SK-N-SH (cell line): Measurements from ENCODE around the gene PDYN. TPM values are rescaled to one million over a fixed set of nuclear protein-coding genes. Genes with fewer than 3 reads are reported as not detected.

Source experiments
- CTCF ChIA-PET: fragments of 300-600, 350-600 bp; formaldehyde crosslinking; extraction: SDS; loops from one replicate; lab custom pipeline; 2021; lab: Yijun Ruan, JAX
- POLR2A ChIA-PET: fragments of 350-600 bp; sonication (Branson Sonifier 250); formaldehyde crosslinking; extraction: SDS; loops from one replicate; lab custom pipeline; 2020; ENCODE audit warnings: antibody characterized with exemption, inconsistent platforms; lab: Yijun Ruan, JAX
- DNase-seq: peaks from one replicate; pipeline ENCODE4 v3.0.0; 2012
- H2AFZ ChIP-seq: fragments of 200-600 bp; sonication (generic); 2 replicates; pipeline ENCODE4 v1.8.1; 2016; ENCODE audit warnings: antibody characterized with exemption, mild to moderate bottlenecking, low read depth
- H3F3A ChIP-seq: fragments of 200-600 bp; sonication (generic); replicated peaks from 2 replicates; pipeline ENCODE3; 2016; ENCODE audit warnings: antibody characterized with exemption, mild to moderate bottlenecking; ENCODE audit not compliant: insufficient read depth
- H3K27ac ChIP-seq, 2 experiments: fragments of 200-500 bp in 1 of 2; fragments of 200-600 bp in 1 of 2; sonication (Bioruptor generic) in 1 of 2; sonication (generic), shearing (Covaris generic) in 1 of 2; 2 replicates each; pipeline versions ENCODE4 v1.5.1 to v1.6.1; 2014 to 2016; ENCODE audit warnings: low read depth in 2 of 2, inconsistent platforms in 1 of 2, low read length in 1 of 2, mild to moderate bottlenecking in 1 of 2, mixed read lengths in 1 of 2
- H3K27me3 ChIP-seq: fragments of 200-600 bp; sonication (generic), shearing (Covaris generic); 2 replicates; pipeline ENCODE4 v1.6.1; 2016; ENCODE audit warnings: mixed run types; ENCODE audit not compliant: insufficient read depth
- H3K36me3 ChIP-seq, 2 experiments: fragments of 200-500 bp in 1 of 2; fragments of 200-600 bp in 1 of 2; sonication (Bioruptor generic) in 1 of 2; sonication (generic) in 1 of 2; replicated peaks in 1 of 2; 2 replicates each; pipeline versions ENCODE3 to v1.5.1; 2014 to 2016; ENCODE audit warnings: low read length in 1 of 2, mild to moderate bottlenecking in 1 of 2; ENCODE audit not compliant: insufficient read depth in 2 of 2, control insufficient read depth in 1 of 2
- H3K4me1 ChIP-seq, 2 experiments: fragments of 200-500 bp in 1 of 2; fragments of 200-600 bp in 1 of 2; sonication (Bioruptor generic) in 1 of 2; sonication (generic), shearing (Covaris generic) in 1 of 2; 2 replicates each; pipeline versions ENCODE4 v1.5.1 to v1.6.1; 2014 to 2016; ENCODE audit warnings: low read depth in 1 of 2, low read length in 1 of 2, mixed run types in 1 of 2; ENCODE audit not compliant: insufficient read depth in 2 of 2, control insufficient read depth in 1 of 2
- H3K4me2 ChIP-seq: fragments of 200-600 bp; sonication (generic), shearing (Covaris generic); 2 replicates; pipeline ENCODE4 v1.6.1; 2017; ENCODE audit warnings: mixed run types
- H3K4me3 ChIP-seq, 2 experiments: fragments of 200-500 bp in 1 of 2; fragments of 200-600 bp in 1 of 2; sonication (Bioruptor generic) in 1 of 2; sonication (generic), shearing (Covaris generic) in 1 of 2; 2 replicates each; pipeline versions ENCODE4 v1.5.1 to v1.8.1; 2014 to 2016; ENCODE audit warnings: low read depth in 2 of 2, inconsistent platforms in 1 of 2, low read length in 1 of 2, mild to moderate bottlenecking in 1 of 2, mixed read lengths in 1 of 2, moderate library complexity in 1 of 2
- H3K79me2 ChIP-seq: fragments of 200-600 bp; sonication (generic); 2 replicates; pipeline ENCODE4 v1.8.1; 2017; ENCODE audit warnings: mild to moderate bottlenecking; ENCODE audit not compliant: insufficient read depth
- H3K9ac ChIP-seq: fragments of 200-600 bp; sonication (generic); 2 replicates; pipeline ENCODE4 v1.6.1; 2017; ENCODE audit warnings: mixed run types
- H3K9me2 ChIP-seq: fragments of 200-600 bp; sonication (generic); 2 replicates; pipeline ENCODE4 v1.6.1; 2017; ENCODE audit warnings: mixed run types
- H3K9me3 ChIP-seq: fragments of 200-600 bp; sonication (generic); 2 replicates; pipeline ENCODE4 v1.6.1; 2017; ENCODE audit warnings: mixed run types, mild to moderate bottlenecking, moderate library complexity
- H4K20me1 ChIP-seq: fragments of 200-600 bp; sonication (generic); 2 replicates; pipeline ENCODE4 v1.6.1; 2017; ENCODE audit warnings: mild to moderate bottlenecking, mixed run types; ENCODE audit not compliant: insufficient read depth
- EZH2phosphoT487 ChIP-seq: fragments of 200-600 bp; sonication (generic); IDR thresholded peaks from 2 replicates; pipeline ENCODE4 v1.6.1; 2017; ENCODE audit warnings: low read depth, mixed run types, mild to moderate bottlenecking, antibody characterized with exemption, moderate library complexity, borderline replicate concordance
- GATA2 ChIP-seq: sonication (generic); formaldehyde crosslinking; IDR thresholded peaks from 2 replicates; pipeline ENCODE4 v1.5.0; 2020; ENCODE audit warnings: mild to moderate bottlenecking, missing genetic modification reagents
- IRF3 ChIP-seq: fragments of 150-350 bp; IDR thresholded peaks from 2 replicates; pipeline ENCODE4 v1.6.1; 2016; ENCODE audit warnings: mild to moderate bottlenecking, low read depth, low read length
- MAX ChIP-seq: IDR thresholded peaks from 2 replicates; pipeline ENCODE4 v1.4.0; 2012; ENCODE audit warnings: low read depth
- MXI1 ChIP-seq: IDR thresholded peaks from 2 replicates; pipeline ENCODE4 v1.6.1; 2012; ENCODE audit warnings: mild to moderate bottlenecking, low read depth, low read length, improper control_type of control experiment
- NFIC ChIP-seq: IDR thresholded peaks from 2 replicates; pipeline ENCODE4 v1.4.0; 2012; ENCODE audit warnings: borderline replicate concordance
- NRF1 ChIP-seq: IDR thresholded peaks from 2 replicates; pipeline ENCODE4 v1.6.1; 2012; ENCODE audit warnings: low read depth, mild to moderate bottlenecking, low read length
- RAD21 ChIP-seq: IDR thresholded peaks from 2 replicates; pipeline ENCODE4 v1.6.1; 2012; ENCODE audit warnings: mild to moderate bottlenecking, low read length
- RCOR1 ChIP-seq: fragments of 150-350 bp; IDR thresholded peaks from 2 replicates; pipeline ENCODE4 v1.6.1; 2017; ENCODE audit warnings: antibody characterized with exemption, low read length
- RFX5 ChIP-seq: IDR thresholded peaks from 2 replicates; pipeline ENCODE4 v1.6.1; 2012; ENCODE audit warnings: mild to moderate bottlenecking, improper control_type of control experiment, low read length
- RXRA ChIP-seq: IDR thresholded peaks from 2 replicates; pipeline ENCODE4 v1.4.0; 2012; ENCODE audit warnings: low read depth, mild to moderate bottlenecking, borderline replicate concordance
- SMC3 ChIP-seq: IDR thresholded peaks from 2 replicates; pipeline ENCODE4 v1.6.1; 2012; ENCODE audit warnings: low read depth, low read length, improper control_type of control experiment
- TAF1 ChIP-seq: IDR thresholded peaks from 2 replicates; pipeline ENCODE4 v1.6.1; 2012; ENCODE audit warnings: low read depth, mild to moderate bottlenecking, low read length, moderate library complexity, borderline replicate concordance
- TCF12 ChIP-seq: IDR thresholded peaks from 2 replicates; pipeline ENCODE4 v1.4.0; 2012
- TEAD4 ChIP-seq: IDR thresholded peaks from 2 replicates; pipeline ENCODE4 v1.4.0; 2012; ENCODE audit warnings: mild to moderate bottlenecking, borderline replicate concordance; ENCODE audit not compliant: insufficient read depth
- YY1 ChIP-seq: IDR thresholded peaks from 2 replicates; pipeline ENCODE4 v1.4.0; 2012; ENCODE audit warnings: low read depth, mild to moderate bottlenecking
- ZBTB33 ChIP-seq: IDR thresholded peaks from 2 replicates; pipeline ENCODE4 v1.4.0; 2012; ENCODE audit warnings: low read depth, borderline replicate concordance
- WGBS: methylation state at CpG from one replicate; pipeline ENCODE4 v1.1.6; 2017; ENCODE audit warnings: low lambda C conversion rate; 5-methylcytosine and 5-hydroxymethylcytosine counted together
- polyA plus RNA-seq, 3 experiments: library from polyadenylated mRNA; depleted of rRNA; stranded (reverse); fragments of >200 nt; gene quantifications; 2 replicates each; pipeline ENCODE4 v1.2.3, GENCODE V29; 2012
- TF ChIP-seq, protein P1 (sequence below): fragments of 150-350 bp; IDR thresholded peaks from 2 replicates; pipeline ENCODE4 v1.6.1; 2017; ENCODE audit warnings: antibody characterized with exemption, low read length, low read depth, borderline replicate concordance
- TF ChIP-seq, protein P2 (sequence below): fragments of 200-600 bp; sonication (generic); IDR thresholded peaks from 2 replicates; pipeline ENCODE4 v1.6.1; 2017; ENCODE audit warnings: antibody characterized with exemption, mild to moderate bottlenecking, moderate library complexity

PDYN gene
- polyA plus RNA-seq, 1 of the 3 experiments (the other 2 are of a cell fraction) = not detected

- no peak overlapping the region for H2AFZ ChIP-seq
- H3K4me2 ChIP-seq = no peak overlapping the region
- WGBS = 95% methylated on average over 13 of the region's 25 CpGs
- H3K9ac ChIP-seq = no peak overlapping the region
- H3K79me2 ChIP-seq = no peaks in the 10 kb centered on the region
- POLR2A ChIA-PET = no interaction called here
- TF ChIP-seq NRF1 (no peak), SMC3 (no peak), MXI1 (no peak), TCF12 (no peak), RCOR1 (no peak), RAD21 (no peak), RXRA (no peak), YY1 (no peak), IRF3 (no peak), GATA2 (CRISPR knock-in tag) (no peak), RFX5 (no peak), TAF1 (no peak), TEAD4 (no peak), MAX (no peak), EZH2phosphoT487 (no peak), ZBTB33 (no peak), NFIC (no peak)
- TF ChIP-seq, protein P1, sequence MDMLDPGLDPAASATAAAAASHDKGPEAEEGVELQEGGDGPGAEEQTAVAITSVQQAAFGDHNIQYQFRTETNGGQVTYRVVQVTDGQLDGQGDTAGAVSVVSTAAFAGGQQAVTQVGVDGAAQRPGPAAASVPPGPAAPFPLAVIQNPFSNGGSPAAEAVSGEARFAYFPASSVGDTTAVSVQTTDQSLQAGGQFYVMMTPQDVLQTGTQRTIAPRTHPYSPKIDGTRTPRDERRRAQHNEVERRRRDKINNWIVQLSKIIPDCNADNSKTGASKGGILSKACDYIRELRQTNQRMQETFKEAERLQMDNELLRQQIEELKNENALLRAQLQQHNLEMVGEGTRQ = no peak
- TF ChIP-seq, protein P2, sequence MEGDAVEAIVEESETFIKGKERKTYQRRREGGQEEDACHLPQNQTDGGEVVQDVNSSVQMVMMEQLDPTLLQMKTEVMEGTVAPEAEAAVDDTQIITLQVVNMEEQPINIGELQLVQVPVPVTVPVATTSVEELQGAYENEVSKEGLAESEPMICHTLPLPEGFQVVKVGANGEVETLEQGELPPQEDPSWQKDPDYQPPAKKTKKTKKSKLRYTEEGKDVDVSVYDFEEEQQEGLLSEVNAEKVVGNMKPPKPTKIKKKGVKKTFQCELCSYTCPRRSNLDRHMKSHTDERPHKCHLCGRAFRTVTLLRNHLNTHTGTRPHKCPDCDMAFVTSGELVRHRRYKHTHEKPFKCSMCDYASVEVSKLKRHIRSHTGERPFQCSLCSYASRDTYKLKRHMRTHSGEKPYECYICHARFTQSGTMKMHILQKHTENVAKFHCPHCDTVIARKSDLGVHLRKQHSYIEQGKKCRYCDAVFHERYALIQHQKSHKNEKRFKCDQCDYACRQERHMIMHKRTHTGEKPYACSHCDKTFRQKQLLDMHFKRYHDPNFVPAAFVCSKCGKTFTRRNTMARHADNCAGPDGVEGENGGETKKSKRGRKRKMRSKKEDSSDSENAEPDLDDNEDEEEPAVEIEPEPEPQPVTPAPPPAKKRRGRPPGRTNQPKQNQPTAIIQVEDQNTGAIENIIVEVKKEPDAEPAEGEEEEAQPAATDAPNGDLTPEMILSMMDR = no peak
- TF ChIP-seq, all 33 proteins: peak for 0
- H3K4me3 ChIP-seq = no peak overlapping the region
- CTCF ChIA-PET = no interaction called here
- H3K27ac ChIP-seq = no peak overlapping the region
- no peak for DNase-seq
- H3K4me1 ChIP-seq = peaks cover 13 to 44% of the 10 kb centered on the region in 2 experiments; a peak in 3 of 4 replicates
- H3K9me3 ChIP-seq = no peaks in the 10 kb centered on the region
- no peaks in the 10 kb centered on the region; the same call in 1 of the 2 replicates for H4K20me1 ChIP-seq
- H3K27me3 ChIP-seq = no peaks in the 10 kb centered on the region
- H3K36me3 ChIP-seq = peaks cover 0 to 6% of the 10 kb centered on the region in 2 experiments
- H3F3A ChIP-seq = peaks cover 5% of the 10 kb centered on the region
- no peaks in the 10 kb centered on the region for H3K9me2 ChIP-seq
Observed at GRCh38 chr20:1937316-1937976, 56.4 kb downstream of the PDYN start.
